B cell (primary cell): Measurements from ENCODE around the gene SIRT3.

Experiments
- CTCF ChIP-seq: fragments of 200-600 bp; IDR thresholded peaks from one replicate; pipeline ENCODE4 v1.8.0; 2022; ENCODE audit warnings: antibody characterized with exemption, mild to moderate bottlenecking
- EZH2 ChIP-seq: IDR thresholded peaks from 2 replicates; pipeline ENCODE4 v1.6.1; 2012; ENCODE audit warnings: borderline replicate concordance, low read depth, mild to moderate bottlenecking, moderate library complexity, low read length; ENCODE audit not compliant: insufficient read depth, poor library complexity, severe bottlenecking

DNA sequence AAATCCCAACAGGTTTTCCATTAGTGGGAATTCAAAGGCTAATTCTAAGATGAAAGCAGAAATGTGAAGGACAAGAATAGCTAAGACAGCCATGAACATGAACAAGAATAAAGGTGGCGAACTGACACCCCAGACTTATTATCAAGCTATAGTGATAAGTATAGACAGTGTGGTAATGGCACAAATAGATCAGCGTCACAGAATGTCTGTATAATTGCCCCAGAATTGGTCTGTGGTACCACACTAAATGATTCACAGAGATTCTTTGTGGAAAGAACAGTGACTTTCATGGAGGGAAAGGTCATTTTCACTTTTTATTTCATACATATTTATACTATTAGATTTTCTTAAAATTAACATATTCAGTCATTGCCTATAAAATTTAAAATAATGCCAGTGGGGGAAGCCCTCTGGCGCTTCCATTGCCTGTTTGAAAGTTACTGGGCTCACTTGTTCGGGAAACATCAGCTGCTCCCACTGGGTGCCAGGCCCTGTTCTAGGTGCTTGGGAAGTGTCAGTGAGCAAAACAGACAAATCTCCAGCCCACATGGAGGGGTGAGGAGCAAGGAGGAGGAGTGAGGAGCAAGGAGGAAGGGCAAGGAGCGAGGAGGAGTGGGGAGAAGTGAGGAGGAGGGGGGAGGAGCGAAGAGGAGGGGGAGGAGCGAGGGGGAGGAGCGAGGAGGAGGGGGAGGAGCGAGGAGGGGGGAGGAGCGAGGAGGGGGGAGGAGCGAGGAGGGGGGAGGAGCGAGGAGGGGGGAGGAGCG is 30.7 kb upstream of the SIRT3 start:
- TF ChIP-seq CTCF, result no peak
- no peak for TF ChIP-seq EZH2
